GM12865 (cell line): ENCODE data around the gene CHN1.

Experiments
- DNase-seq: peaks from one replicate; pipeline ENCODE4 v3.0.0; 2010; ENCODE audit warnings: low read depth
- H3K4me3 ChIP-seq: 2 replicates; pipeline ENCODE4 v1.5.1; 2011; ENCODE audit warnings: mild to moderate bottlenecking, low read depth, low read length, control low read depth
- TF ChIP-seq, protein P1 (sequence below): IDR thresholded peaks from 2 replicates; pipeline ENCODE4 v1.5.1; 2011; ENCODE audit warnings: low read length, control low read depth, low read depth, inconsistent platforms; ENCODE audit not compliant: insufficient read depth; ENCODE audit errors: missing control alignments

CHN1 gene

DNA sequence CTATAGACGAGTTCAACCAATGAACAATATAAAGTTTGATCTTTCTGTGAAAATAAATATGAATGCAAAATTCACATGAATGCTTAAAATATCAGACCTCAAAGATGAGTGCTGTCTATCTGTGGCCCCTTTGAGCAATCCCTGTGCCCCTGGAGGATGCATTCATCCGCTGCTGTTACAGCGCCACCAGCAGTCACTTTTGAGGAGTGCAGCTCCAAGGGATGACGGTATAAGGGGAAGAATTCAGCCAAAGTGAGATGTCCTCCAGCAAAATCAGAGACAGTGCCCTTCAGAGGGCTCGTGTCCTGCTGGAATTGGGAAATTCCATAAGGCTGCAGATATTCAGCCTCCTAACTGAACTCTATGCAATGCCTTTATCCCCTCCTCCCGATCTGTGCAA is 229.0 kb downstream of the CHN1 start:
- DNase-seq = no peak
- no peak overlapping the region for H3K4me3 ChIP-seq
- TF ChIP-seq, protein P1, sequence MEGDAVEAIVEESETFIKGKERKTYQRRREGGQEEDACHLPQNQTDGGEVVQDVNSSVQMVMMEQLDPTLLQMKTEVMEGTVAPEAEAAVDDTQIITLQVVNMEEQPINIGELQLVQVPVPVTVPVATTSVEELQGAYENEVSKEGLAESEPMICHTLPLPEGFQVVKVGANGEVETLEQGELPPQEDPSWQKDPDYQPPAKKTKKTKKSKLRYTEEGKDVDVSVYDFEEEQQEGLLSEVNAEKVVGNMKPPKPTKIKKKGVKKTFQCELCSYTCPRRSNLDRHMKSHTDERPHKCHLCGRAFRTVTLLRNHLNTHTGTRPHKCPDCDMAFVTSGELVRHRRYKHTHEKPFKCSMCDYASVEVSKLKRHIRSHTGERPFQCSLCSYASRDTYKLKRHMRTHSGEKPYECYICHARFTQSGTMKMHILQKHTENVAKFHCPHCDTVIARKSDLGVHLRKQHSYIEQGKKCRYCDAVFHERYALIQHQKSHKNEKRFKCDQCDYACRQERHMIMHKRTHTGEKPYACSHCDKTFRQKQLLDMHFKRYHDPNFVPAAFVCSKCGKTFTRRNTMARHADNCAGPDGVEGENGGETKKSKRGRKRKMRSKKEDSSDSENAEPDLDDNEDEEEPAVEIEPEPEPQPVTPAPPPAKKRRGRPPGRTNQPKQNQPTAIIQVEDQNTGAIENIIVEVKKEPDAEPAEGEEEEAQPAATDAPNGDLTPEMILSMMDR = peak; percentile 40

DNA sequence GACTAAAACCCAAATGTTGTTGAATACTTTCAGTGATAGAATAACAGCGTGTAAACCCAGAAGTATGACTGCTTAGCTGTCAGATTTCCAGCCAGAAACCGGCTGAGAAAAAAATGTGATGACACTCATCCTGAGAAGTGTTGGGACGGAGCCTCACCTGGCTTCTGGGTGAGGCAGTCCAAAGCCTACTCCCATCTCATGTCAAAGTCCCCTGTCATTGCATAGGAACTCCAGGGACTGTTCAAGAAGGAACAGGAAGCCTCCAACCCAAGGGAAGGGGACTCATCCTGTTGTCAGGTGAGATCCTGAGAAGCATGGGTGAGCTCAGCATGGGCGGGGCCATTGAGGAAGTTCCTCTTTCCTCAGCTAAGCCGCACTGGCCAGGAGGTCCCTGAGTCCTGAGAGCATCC is 229.6 kb downstream of the CHN1 start:
- H3K4me3 ChIP-seq = no peak overlapping the region
- TF ChIP-seq, protein P1 = no peak
- DNase-seq = no peak

DNA sequence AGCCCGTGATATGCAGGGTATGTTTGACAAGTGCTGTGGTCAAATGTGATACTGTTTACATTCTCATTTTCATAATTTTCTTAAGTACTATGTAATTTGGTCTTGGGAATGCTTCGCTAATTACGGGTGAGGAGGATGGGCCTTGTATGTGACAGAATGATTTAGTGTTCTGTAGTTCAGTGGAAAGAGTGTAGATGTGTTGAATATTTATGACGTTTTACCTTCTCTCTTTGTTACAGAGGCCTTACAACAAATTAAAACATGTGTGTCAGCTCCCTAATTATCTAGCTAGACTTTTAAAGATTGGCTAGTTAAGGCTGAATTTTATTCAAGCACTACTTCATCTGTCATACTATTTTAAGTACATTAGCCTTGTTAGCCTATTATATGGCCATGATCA is 230.3 kb downstream of the CHN1 start:
- H3K4me3 ChIP-seq = no peak overlapping the region
- no peak for DNase-seq
- TF ChIP-seq, protein P1 = no peak

DNA sequence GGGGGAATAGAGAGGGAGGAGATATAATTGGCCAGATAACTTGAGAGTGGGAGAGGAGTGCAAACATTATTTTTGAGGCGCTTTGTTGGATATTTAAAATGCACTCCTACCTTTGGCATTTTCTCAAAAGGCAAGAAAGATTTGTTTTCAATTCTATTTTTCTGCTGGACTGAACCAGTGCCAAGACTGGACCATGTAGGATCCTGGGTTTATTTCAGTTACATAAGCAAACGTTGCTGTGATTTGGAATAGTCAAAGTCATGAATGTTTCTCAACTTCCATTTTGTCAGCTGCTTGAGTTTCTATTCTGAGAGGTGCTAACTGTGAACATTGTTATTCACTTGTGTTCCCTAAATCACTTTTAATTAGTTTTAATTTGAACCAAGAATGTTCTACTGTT is 232.0 kb downstream of the CHN1 start:
- H3K4me3 ChIP-seq = no peak overlapping the region
- DNase-seq = no peak
- TF ChIP-seq, protein P1 = no peak

DNA sequence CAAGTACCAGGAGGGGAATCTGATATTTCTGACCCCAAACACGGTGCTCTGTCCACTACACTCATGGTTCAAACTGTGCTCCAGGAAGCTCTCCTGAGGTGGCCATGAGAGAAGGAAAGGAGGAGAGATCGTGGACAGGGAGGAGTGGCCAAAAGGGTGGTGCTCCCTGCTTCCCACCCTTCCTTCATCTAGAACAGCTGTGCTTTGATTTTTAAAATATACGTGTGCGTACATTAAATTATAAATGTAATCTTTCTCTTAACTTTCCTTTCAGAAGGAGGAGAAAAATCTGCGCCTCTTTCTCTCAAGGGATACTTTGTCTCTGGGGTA is 232.7 kb downstream of the CHN1 start:
- TF ChIP-seq, protein P1 = no peak
- no peak for DNase-seq
- H3K4me3 ChIP-seq = no peak overlapping the region

DNA sequence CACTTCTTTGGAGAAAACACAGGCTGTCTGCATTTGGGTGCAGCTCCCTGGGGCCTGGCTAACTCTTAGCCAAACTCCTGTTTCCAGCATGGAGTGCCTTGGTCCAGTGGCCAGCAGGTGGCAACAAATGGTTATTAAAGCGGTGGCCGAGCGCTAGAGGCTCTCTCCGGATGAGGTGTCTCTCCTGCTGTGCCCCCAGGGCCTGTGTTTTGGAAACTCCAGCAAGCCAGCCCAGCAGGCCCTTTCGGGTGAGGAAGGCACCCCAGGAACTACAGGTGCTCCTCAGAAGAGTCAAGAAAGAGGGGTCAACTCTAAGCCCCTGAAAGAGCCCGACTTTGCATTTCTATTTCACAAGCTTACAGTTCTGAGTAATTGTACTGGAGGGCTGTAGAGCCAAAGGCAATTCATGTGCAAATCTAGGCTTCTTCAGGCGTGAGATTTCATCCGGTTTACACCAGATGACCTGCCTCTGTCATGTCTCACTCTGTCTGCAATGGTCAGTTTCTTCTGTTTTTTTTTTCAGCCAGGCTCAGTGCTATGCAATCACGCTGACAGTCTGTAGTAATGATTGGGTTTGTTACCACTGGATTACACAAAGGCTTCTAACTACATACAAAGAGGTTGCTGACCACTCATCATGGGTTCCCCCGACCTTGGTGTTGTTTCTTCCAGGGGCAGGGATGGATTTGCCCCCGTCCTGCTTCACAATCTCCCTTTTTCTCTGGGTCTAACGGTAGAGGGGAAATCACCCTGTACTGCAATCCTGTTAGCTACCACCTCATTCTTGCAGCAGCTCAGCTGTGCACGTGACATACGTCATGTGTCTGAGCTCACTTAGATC is 233.3 kb downstream of the CHN1 start:
- TF ChIP-seq, protein P1 = peak; percentile 65
- DNase-seq = peak; percentile 66
- no peak overlapping the region for H3K4me3 ChIP-seq

DNA sequence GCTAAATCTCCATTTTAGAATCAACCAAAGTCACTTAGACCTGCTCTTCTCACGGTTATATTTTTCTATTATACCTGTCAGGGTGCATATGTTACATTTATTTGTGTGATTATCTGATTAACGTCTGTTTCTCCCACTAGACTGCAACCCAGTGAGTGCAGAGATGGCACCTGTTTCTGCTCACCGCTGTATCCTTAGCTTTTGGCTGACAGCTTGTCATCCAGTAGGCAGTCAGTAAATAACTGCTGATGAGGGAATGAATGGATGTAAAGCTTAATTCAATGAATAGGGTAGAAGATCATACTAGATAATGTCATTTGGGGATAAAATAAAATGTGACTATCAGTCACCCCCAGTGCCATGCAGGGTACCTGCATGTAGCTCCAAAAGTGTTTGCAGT is 234.0 kb downstream of the CHN1 start:
- H3K4me3 ChIP-seq = no peak overlapping the region
- TF ChIP-seq, protein P1 = no peak
- no peak for DNase-seq
